HG03442 (cell line): ENCODE measurements around the gene HRAS.
"Not testable (repeated sequence)": the region's sequence is repeated elsewhere in the genome, so short reads cannot be mapped to it uniquely, and the experiment has no call there.

Experiments used
- ATAC-seq: cut with Tn5 transposase; IDR thresholded peaks from one replicate; pipeline ENCODE4 v1.9.1; 2021; ENCODE audit warnings: mild to moderate bottlenecking, moderate library complexity; ENCODE audit not compliant: unreplicated experiment

The HRAS gene

GRCh38 chr11:534396-535209 lies 773 bp downstream of the HRAS start:
- peak; percentile 3 for ATAC-seq

DNA sequence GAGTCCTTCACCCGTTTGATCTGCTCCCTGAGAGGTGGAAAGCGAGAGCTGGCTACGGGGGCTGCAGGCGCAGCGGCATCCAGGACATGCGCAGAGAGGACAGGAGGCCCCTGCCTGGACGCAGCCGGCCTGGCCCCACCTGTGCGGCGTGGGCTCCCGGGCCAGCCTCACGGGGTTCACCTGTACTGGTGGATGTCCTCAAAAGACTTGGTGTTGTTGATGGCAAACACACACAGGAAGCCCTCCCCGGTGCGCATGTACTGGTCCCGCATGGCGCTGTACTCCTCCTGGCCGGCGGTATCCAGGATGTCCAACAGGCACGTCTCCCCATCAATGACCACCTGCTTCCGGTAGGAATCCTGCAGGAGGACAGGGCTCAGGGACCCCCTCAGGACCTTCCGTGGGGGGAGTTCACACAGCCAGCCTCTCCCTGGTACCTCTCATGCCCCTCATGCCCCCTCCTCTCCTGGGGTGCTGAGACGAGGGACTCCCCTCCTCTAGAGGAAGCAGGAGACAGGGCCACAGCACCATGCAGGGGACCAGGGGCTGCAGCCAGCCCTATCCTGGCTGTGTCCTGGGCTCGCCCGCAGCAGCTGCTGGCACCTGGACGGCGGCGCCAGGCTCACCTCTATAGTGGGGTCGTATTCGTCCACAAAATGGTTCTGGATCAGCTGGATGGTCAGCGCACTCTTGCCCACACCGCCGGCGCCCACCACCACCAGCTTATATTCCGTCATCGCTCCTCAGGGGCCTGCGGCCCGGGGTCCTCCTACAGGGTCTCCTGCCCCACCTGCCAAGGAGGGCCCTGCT lies 1.6 kb downstream of the HRAS start:
- no peak for ATAC-seq

DNA sequence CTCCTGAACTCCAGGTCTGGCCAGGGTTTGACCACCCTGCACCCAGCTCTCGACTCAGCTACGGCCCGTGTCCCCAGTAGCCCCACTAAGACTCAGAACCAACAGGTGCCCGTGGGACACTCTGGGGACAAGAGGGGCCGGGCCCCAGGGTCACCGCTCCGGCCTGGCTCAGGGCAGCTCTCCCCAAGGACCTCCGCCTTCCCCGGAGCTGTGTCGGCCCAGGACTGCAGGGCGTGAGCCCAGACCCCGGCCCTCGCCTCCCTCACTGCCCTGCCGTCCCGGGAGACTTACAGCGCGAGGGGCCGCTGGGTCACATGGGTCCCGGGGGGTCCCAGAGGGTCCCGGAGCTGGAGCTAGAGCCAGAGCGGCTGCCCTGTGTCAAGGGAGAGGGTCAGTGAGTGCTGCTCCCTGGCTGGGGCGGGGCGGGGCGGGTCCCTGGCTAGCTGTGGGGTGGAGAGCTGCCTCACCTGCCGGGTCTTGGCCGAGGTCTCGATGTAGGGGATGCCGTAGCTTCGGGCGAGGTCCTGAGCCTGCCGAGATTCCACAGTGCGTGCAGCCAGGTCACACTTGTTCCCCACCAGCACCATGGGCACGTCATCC lies 2.3 kb downstream of the HRAS start:
- ATAC-seq = no peak

DNA sequence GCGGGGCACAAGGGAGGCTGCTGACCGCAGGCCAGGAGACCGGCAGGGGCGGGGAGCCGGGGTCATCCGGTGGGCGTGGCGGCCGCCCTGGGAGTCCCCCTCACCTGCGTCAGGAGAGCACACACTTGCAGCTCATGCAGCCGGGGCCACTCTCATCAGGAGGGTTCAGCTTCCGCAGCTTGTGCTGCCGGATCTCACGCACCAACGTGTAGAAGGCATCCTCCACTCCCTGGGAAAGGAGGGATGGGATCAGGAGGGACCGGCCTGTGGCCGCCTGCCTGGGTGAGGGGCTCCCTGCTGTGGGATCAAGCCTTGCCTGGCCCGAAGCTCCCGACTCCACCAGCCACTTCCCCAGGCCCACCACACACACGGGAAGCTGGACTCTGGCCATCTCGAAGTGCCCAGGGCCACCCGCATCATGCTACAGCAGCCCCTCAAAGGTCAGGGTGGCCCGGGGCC lies 2.8 kb downstream of the HRAS start:
- no peak for ATAC-seq

DNA sequence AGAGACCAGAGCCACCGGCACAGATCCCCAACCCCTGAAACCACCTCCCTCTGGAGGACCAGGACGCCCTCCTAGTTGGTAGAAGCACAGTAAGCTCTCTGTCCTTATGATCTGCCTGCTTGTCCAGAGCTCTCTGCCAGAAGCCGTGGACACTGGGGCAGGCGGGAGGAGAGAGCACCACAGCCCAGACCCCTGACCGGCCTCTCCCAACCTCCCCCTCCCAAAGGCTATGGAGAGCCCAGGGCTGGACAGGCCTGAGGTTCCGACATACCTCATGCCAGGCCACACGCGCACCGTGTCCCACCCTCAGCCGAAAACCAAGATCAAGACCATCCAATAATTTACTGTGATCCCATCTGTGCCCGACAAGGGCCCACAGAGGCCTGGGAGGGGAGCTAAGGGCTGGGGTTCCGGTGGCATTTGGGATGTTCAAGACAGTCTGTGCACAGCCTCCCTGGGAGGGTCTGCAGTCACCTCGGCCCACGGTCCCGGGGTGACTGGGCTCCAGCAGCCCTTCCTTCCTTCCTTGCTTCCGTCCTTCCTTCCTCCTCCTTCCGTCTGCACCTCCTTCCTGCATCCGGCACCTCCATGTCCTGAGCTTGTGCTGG lies 3.4 kb downstream of the HRAS start:
- ATAC-seq = no peak

DNA sequence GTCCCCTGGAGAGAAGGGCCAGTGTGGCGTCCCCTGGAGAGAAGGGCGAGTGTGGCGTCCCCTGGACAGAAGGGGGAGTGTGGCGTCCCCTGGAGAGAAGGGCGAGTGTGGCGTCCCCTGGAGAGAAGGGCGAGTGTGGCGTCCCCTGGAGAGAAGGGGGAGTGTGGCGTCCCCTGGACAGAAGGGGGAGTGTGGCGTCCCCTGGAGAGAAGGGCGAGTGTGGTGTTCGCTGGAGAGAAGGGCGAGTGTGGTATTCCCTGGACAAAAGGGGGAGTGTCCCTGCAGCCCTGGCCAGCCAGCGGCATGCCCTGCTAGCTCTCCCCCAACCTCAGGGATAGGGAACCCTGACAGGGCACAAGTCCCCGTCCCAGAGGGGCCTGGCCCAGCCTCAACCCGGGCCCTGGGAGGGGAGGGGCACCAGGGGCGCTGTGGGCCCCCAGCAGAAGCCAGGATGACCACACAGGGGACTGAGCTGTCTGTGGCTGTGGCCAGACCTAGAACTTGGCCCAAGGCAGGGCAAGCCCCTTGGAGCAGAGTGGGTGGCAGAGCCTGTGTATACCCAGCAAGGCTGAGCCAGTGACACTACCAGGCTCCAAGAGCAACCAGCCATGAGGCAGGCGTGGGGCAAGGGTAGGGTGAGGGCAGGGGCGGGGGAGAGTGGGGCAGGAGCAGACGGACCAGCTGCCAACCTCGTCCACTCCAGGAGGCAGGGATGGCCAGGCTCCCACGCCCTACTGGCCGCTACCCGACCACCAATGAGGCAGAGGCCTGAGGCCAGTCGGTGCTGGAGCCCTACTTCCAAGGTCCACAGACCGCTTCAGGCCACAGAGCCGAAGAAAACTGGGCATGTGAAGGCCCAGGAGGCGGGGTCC lies 4.2 kb downstream of the HRAS start:
- no peak for ATAC-seq

GRCh38 chr11:529728-530411 lies 5.5 kb downstream of the HRAS start:
- no peak for ATAC-seq

GRCh38 chr11:528815-529727 lies 6.3 kb downstream of the HRAS start:
- no peak for ATAC-seq

- ATAC-seq = no peak
Observed at GRCh38 chr11:528166-528814, 7.1 kb downstream of the HRAS start.

DNA sequence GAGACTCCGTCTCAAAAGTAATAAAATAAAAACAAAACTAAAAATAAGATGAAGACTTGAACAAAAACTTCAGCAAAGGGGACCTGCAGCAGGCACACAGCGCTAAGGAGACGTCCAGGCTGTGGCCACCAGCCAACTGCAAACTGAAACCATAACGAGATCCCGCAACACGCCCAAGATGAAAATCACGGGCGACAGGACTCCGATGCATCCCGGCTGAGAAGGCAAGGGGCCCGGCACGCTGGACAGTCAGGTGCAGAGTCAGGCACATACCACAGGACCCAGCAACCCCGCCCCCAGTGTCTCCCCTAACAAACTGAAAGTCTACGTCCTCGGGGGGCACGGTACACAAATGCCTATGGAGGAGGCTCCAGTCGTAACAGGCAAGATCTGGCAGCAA lies 9.2 kb downstream of the HRAS start:
- ATAC-seq = no peak

- no peak for ATAC-seq
Observed at GRCh38 chr11:521177-521688, 14.1 kb downstream of the HRAS start.

DNA sequence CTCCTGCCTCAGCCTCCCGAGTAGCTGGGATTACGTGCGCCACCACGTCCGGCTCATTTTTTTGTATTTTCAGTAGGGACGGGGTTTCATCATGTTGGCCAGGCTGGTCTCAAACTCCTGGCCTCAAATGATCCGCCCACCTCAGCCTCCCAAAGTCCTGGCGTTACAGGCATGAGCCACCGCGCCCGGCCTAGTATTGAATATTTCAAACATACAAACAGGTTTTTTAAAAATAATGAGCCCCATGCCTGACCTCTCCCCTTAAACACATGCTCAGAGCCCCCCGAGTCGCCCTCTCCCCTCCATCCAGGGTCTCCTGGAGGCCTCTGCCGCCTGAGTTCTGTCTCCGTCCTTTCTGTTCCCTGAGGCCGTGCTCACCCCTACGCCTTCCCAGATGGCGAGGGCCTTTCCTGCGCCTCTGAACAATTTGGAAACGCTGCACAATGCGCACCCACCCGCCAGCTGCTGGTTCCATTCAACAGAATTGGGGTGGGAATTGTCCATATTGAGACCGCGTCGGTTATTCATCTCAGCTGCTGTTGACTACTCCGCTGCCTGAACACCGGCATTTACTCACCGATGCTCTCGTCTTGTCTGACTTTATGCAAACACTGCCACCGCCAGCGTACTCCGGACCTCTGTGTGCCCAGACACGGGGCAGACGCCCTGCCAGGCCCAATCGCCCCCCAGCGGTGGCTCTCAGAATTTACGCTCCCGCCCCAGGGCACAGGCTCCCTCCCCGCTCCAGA lies 14.8 kb downstream of the HRAS start:
- no peak for ATAC-seq

- peak; percentile 75 for ATAC-seq
Observed at GRCh38 chr11:518463-519202, 16.7 kb downstream of the HRAS start.

DNA sequence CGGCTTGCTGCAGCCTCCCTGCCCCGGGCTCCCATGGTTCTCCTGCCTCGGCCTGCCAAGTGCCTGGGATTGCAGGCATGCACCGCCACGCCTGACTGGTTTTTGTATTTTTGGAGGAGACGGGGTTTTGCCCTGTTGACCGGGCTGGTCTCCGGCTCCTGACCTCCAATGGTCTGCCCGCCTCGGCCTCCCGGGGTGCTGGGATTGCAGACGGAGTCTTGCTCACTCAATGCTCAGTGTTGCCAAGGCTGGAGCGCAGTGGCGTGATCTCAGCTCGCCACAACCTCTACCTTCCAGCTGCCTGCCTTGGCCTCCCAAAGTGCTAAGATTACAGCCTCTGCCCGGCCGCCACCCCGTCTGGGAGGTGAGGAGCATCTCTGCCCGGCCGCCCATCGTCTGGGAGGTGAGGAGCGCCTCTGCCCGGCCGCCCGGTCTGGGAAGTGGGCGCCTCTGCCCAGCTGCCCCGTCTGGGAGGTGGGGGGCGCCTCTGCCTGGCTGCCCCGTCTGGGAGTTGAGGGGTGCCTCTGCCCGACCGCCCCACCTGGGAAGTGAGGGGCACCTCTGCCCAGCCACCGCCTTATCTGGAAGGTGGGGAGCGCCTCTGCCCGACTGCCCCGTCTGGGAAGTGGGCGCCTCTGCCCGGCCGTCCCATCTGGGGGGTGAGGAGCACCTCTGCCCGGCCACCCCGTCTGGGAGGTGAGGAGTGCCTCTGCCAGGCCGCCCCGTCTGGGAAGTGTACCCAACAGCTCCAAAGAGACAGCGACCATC lies 18.3 kb downstream of the HRAS start:
- not testable (repeated sequence) for ATAC-seq

GRCh38 chr11:516400-516799 lies 19.0 kb downstream of the HRAS start:
- ATAC-seq = no peak

DNA sequence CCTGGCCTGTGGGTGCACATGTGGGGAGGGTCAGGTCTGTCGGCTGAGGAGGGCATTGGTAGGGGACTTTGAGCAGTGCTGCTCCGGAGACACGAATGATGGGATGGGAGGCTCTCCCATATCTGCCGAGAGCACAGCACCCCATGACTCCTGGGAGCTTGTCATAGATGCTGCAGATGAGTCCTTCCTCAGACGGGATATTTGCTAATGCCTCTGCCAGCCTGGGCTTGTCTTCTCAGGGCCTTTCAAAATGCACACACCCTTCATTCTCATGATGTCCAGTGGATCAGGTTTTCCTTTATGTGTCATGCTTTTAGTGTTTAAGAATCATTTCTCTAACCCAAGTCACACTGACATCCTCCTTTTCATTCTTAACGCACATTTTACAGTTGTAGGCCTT lies 20.2 kb downstream of the HRAS start:
- no peak for ATAC-seq
